Panc1 (cell line): ENCODE measurements around the gene PAX7. TPM values are rescaled to one million over a fixed set of nuclear protein-coding genes. Genes with fewer than 3 reads are reported as not detected.

Source experiments
- ATAC-seq: fragments of 200-7000 bp; cut with Tn5 transposase; 2 replicates; pipeline ENCODE4 v1.9.1; 2020; ENCODE audit warnings: mild to moderate bottlenecking, moderate library complexity
- BruUV-seq: library from RNA; stranded (reverse); fragments of 400-500 nt; replicated peaks from 2 replicates; lab custom pipeline; 2021; lab: Mats Ljungman, UMichigan
- CTCF ChIA-PET: fragments of 300-600 bp; sonication (Branson Sonifier 250); formaldehyde crosslinking; loops from one replicate; lab custom pipeline; 2022; ENCODE audit warnings: antibody characterized with exemption; lab: Charles Lee
- POLR2A ChIA-PET: fragments of 300-600 bp; sonication (Branson Sonifier 250); formaldehyde crosslinking; loops from one replicate; lab custom pipeline; 2022; ENCODE audit warnings: antibody characterized with exemption; lab: Charles Lee
- DNase-seq: peaks from one replicate; pipeline ENCODE4 v3.0.0-alpha.2; 2010; ENCODE audit warnings: low read depth, low spot score
- H3K27ac ChIP-seq: 2 replicates; pipeline ENCODE4 v1.5.1; 2011; ENCODE audit warnings: mild to moderate bottlenecking, low read length, inconsistent platforms
- H3K27me3 ChIP-seq: fragments of 200-500 bp; sonication (Bioruptor generic); 2 replicates; pipeline ENCODE4 v1.6.0; 2014; ENCODE audit warnings: low read length, inconsistent platforms; ENCODE audit not compliant: control insufficient read depth, insufficient read depth
- H3K36me3 ChIP-seq: fragments of 200-500 bp; sonication (Bioruptor generic); 2 replicates; pipeline ENCODE4 v1.5.1; 2014; ENCODE audit warnings: inconsistent platforms, mild to moderate bottlenecking, low read length, moderate library complexity; ENCODE audit not compliant: control insufficient read depth, insufficient read depth
- H3K4me1 ChIP-seq: 2 replicates; pipeline ENCODE4 v1.5.1; 2011; ENCODE audit warnings: inconsistent platforms, mild to moderate bottlenecking, low read length, moderate library complexity; ENCODE audit not compliant: control insufficient read depth, insufficient read depth
- H3K4me3 ChIP-seq, 2 experiments: 2 replicates each; pipeline ENCODE4 v1.5.1; 2011 to 2012; ENCODE audit warnings: low read depth in 2 of 2, low read length in 2 of 2, mild to moderate bottlenecking in 2 of 2, inconsistent platforms in 1 of 2, moderate library complexity in 1 of 2
- H3K9me3 ChIP-seq: fragments of 200-500 bp; sonication (Bioruptor generic); 2 replicates; pipeline ENCODE4 v1.5.1; 2014; ENCODE audit warnings: low read depth, mild to moderate bottlenecking, inconsistent platforms, low read length, moderate library complexity; ENCODE audit not compliant: control insufficient read depth, insufficient read depth
- CTCF ChIP-seq: fragments of 450-650 bp; IDR thresholded peaks from 2 replicates; pipeline ENCODE4 v1.5.1; 2017; ENCODE audit warnings: mild to moderate bottlenecking
- POLR2AphosphoS5 ChIP-seq: IDR thresholded peaks from 2 replicates; pipeline ENCODE4 v1.6.1; 2012; ENCODE audit warnings: mild to moderate bottlenecking, low read depth, low read length, moderate library complexity
- REST ChIP-seq, 2 experiments: IDR thresholded peaks; 2 replicates each; pipeline ENCODE4 v1.6.1; 2011 to 2012; ENCODE audit warnings: low read depth in 2 of 2, control low read depth in 1 of 2, low read length in 1 of 2, mild to moderate bottlenecking in 1 of 2, moderate library complexity in 1 of 2; ENCODE audit not compliant: insufficient read depth in 1 of 2
- SIN3A ChIP-seq: IDR thresholded peaks from 2 replicates; pipeline ENCODE4 v1.6.1; 2012; ENCODE audit warnings: low read depth, mild to moderate bottlenecking, low read length, moderate library complexity, borderline replicate concordance; ENCODE audit not compliant: insufficient read depth
- TCF7L2 ChIP-seq: IDR thresholded peaks from 2 replicates; pipeline ENCODE4 v1.6.1; 2011; ENCODE audit warnings: mild to moderate bottlenecking, low read depth, low read length, inconsistent platforms
- in situ Hi-C: cut with HindIII; loops from 2 replicates; pipeline ENCODE4 v1.10.0; 2016; ENCODE audit warnings: low sequenced_read_pairs, low pct_unique_long_range_greater_than_20kb
- intact Hi-C: fragments of 100-400 bp; cut with micrococcal nuclease; formaldehyde crosslinking; loops from one replicate; pipeline ENCODE4 v1.10.0; 2022; ENCODE audit not compliant: unreplicated experiment
- total RNA-seq: library from RNA; stranded (reverse); gene quantifications from one replicate; pipeline ENCODE4 v1.2.1, GENCODE V29; 2021; ENCODE audit not compliant: unreplicated experiment

The PAX7 gene
- total RNA-seq, 1 experiment from 2014 or later: not detected

- TF ChIP-seq SIN3A: no peak
- no peak for TF ChIP-seq POLR2AphosphoS5
- no peak for TF ChIP-seq REST (IDR thresholded peaks at IDR 0.05; ENCODE audit: insufficient read depth in 1 of 2, low read depth in 2 of 2, low read length in 1 of 2)
- no peak for TF ChIP-seq TCF7L2
- no peak for TF ChIP-seq CTCF
- no TSS peak for BruUV-seq
- no peak overlapping the region for H3K4me3 ChIP-seq
- H3K4me1 ChIP-seq: no peaks in the 10 kb centered on the region
- no peak overlapping the region for H3K27ac ChIP-seq
- no peaks in the 10 kb centered on the region for H3K36me3 ChIP-seq
- intact Hi-C loops: no loop called here
- no peak for ATAC-seq
- CTCF ChIA-PET: no interaction called here
- peaks cover 28% of the 10 kb centered on the region for H3K27me3 ChIP-seq
- in situ Hi-C loops: no loop called here
- no peak for DNase-seq
- no peaks in the 10 kb centered on the region for H3K9me3 ChIP-seq
- POLR2A ChIA-PET: no interaction called here
These were observed 140.2 kb downstream of the PAX7 start for GRCh38 chr1:18770799-18771198.

- Histone ChIP-seq H3K9me3 (no peaks in the 10 kb centered on the region), H3K27ac (no peak overlapping the region), H3K36me3 (no peaks in the 10 kb centered on the region), H3K27me3 (peaks cover 31% of the 10 kb centered on the region), H3K4me1 (no peaks in the 10 kb centered on the region), H3K4me3 (no peak overlapping the region)
- no peak for TF ChIP-seq TCF7L2
- no peak for TF ChIP-seq POLR2AphosphoS5
- no peak for TF ChIP-seq CTCF
- in situ Hi-C loops: no loop called here
- POLR2A ChIA-PET: no interaction called here
- CTCF ChIA-PET: no interaction called here
- ATAC-seq: no peak
- no peak for DNase-seq
- intact Hi-C loops: no loop called here
- BruUV-seq: no TSS peak
These were observed 143.1 kb downstream of the PAX7 start for GRCh38 chr1:18773753-18774152.

- H3K27me3 ChIP-seq: peaks cover 27% of the 10 kb centered on the region
- H3K4me1 ChIP-seq: no peaks in the 10 kb centered on the region
- intact Hi-C loops (no loop called here), in situ Hi-C loops (no loop called here)
- TF ChIP-seq SIN3A (no peak), POLR2AphosphoS5 (no peak), REST (IDR thresholded peaks at IDR 0.05; ENCODE audit: insufficient read depth in 1 of 2, low read depth in 2 of 2, low read length in 1 of 2) (no peak), TCF7L2 (no peak), CTCF (no peak)
- H3K9me3 ChIP-seq: no peaks in the 10 kb centered on the region
- ATAC-seq (no peak), DNase-seq (no peak)
- H3K4me3 ChIP-seq: no peak overlapping the region
- no peaks in the 10 kb centered on the region for H3K36me3 ChIP-seq
- no peak overlapping the region for H3K27ac ChIP-seq
- no TSS peak for BruUV-seq
- CTCF ChIA-PET: no interaction called here
- POLR2A ChIA-PET: no interaction called here
These were observed 144.7 kb downstream of the PAX7 start for GRCh38 chr1:18775341-18775740.
